Left lung (tissue), 10 donors: ENCODE measurements around the gene SPTSSB. TPM values are rescaled to one million over a fixed set of nuclear protein-coding genes. Genes with fewer than 3 reads are reported as not detected.

Source experiments
- ATAC-seq: fragments of 200-7000 bp; cut with Tn5 transposase; one replicate; pipeline ENCODE4 v1.9.1; 2020; ENCODE audit warnings: moderate library complexity
- DNase-seq, 4 donors: peaks; one replicate each; pipeline ENCODE4 v3.0.0-alpha.2; 2013 to 2020
- H3K27ac ChIP-seq, 2 donors: fragments of 200-600 bp; sonication (generic) in 1 of 2; one replicate each; pipeline versions ENCODE4 v1.5.0 to v1.8.0; 2020 to 2021
- H3K27me3 ChIP-seq, 2 donors: fragments of 200-600 bp; sonication (generic) in 1 of 2; one replicate each; pipeline versions ENCODE4 v1.5.0 to v1.8.0; 2020 to 2021
- H3K36me3 ChIP-seq, 2 donors: fragments of 200-600 bp; sonication (generic) in 1 of 2; one replicate each; pipeline versions ENCODE4 v1.5.0 to v1.8.0; 2020 to 2021
- H3K4me1 ChIP-seq, 2 donors: fragments of 200-600 bp; one replicate each; pipeline ENCODE4 v1.8.0; 2021
- H3K4me3 ChIP-seq, 2 donors: fragments of 200-600 bp; sonication (generic) in 1 of 2; one replicate each; pipeline versions ENCODE4 v1.5.0 to v1.8.0; 2020 to 2021; ENCODE audit warnings: mild to moderate bottlenecking in 1 of 2
- H3K9me3 ChIP-seq, 2 donors: fragments of 200-600 bp; sonication (generic) in 1 of 2; one replicate each; pipeline versions ENCODE4 v1.5.0 to v1.8.0; 2020 to 2021
- intact Hi-C, 2 donors: fragments of 100-400 bp; cut with DNase I; formaldehyde crosslinking; loops; one replicate each; pipeline versions ENCODE4 v1.11.2 to v1.14.2; 2022
- polyA plus RNA-seq, 6 donors: library from polyadenylated mRNA; unstranded; fragments of 120-200 nt; gene quantifications; one replicate each; pipeline ENCODE4 v1.2.1, GENCODE V29; 2013; ENCODE audit not compliant: insufficient read length in 6 of 6
- total RNA-seq, 2 donors: library from RNA; stranded (reverse); fragmentation: NEBNext Ultra II Directional; extraction: Animal tissue kit (Norgen Biotek cat#: 25700); gene quantifications; one replicate each; pipeline ENCODE4 v1.2.1, GENCODE V29; 2021
- TF ChIP-seq, protein P1 (sequence below), 2 donors: fragments of 200-600 bp; sonication (generic) in 1 of 2; IDR thresholded peaks; one replicate each; pipeline versions ENCODE4 v1.5.0 to v1.8.0; 2021; ENCODE audit warnings: antibody characterized with exemption in 2 of 2
- donor health status: DM: no; HTN: yes; CAD: no.
- donor health status: DM: no; HTN: no; CAD: no.

The SPTSSB gene
- total and polyA plus RNA-seq, 8 donors: 1.7 to 17.7 (median 10.9) TPM; not detected in 2

DNA sequence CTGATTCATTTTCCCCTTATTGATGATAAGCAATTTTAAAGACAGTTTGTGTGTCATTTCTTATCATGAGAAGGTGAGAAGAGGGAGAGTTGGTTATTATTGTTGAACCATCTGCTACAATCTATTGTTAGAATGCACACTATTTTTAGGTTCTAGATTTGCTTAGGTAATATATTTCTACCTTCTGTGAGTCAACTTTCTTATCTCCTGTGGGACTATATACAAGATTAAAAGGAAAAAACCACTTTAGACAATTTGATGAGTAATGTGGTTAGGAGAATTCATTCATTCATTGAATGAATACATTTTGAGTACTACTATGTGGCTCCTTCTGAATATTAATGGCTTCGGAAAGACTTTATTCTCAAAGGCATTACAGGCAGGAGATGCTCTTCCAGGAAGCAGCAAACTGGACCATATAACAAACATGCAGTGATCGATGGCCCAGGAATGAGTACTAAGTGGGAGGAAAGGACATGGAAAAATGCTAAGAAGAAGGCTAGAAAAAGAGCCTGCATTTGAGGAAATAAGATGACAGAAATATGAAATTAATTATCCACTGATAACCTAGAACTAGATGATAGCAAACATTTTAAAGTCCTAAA, 22.4 kb downstream of the SPTSSB start:
- Histone ChIP-seq H3K4me1 (no peaks in the 10 kb centered on the region), H3K4me3 (no peak overlapping the region), H3K36me3 (no peaks in the 10 kb centered on the region), H3K9me3 (no peaks in the 10 kb centered on the region), H3K27me3 (peaks cover 0 to 50% of the 10 kb centered on the region in 2 donors), H3K27ac (no peak overlapping the region)
- TF ChIP-seq, protein P1, sequence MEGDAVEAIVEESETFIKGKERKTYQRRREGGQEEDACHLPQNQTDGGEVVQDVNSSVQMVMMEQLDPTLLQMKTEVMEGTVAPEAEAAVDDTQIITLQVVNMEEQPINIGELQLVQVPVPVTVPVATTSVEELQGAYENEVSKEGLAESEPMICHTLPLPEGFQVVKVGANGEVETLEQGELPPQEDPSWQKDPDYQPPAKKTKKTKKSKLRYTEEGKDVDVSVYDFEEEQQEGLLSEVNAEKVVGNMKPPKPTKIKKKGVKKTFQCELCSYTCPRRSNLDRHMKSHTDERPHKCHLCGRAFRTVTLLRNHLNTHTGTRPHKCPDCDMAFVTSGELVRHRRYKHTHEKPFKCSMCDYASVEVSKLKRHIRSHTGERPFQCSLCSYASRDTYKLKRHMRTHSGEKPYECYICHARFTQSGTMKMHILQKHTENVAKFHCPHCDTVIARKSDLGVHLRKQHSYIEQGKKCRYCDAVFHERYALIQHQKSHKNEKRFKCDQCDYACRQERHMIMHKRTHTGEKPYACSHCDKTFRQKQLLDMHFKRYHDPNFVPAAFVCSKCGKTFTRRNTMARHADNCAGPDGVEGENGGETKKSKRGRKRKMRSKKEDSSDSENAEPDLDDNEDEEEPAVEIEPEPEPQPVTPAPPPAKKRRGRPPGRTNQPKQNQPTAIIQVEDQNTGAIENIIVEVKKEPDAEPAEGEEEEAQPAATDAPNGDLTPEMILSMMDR (IDR thresholded peaks at IDR 0.05): no peak
- ATAC-seq (no peak), DNase-seq (no peak)
- intact Hi-C loops: no loop called here

DNA sequence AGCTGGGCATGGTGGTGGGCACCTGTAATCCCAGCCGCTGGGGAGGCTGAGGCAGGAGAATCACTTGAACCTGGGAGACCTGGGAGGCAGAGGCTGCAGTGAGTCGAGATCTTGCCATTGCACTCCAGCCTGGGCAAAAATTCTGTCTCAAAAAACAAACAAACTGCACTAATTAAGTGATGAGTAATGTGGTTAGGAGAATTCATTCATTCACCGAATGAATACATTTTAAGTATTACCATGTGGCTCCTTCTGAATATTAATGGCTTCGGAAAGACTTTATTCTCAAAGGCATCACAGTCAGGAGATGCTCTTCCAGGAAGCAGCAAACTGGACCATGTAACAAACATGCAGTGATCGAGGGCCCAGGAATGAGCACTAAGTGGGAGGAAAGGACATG, 23.6 kb downstream of the SPTSSB start:
- H3K27ac ChIP-seq: no peak overlapping the region
- intact Hi-C loops: no loop called here
- TF ChIP-seq, protein P1 (IDR thresholded peaks at IDR 0.05): no peak
- no peaks in the 10 kb centered on the region for H3K36me3 ChIP-seq
- no peaks in the 10 kb centered on the region for H3K4me1 ChIP-seq
- H3K9me3 ChIP-seq: no peaks in the 10 kb centered on the region
- H3K27me3 ChIP-seq: peaks cover 0 to 40% of the 10 kb centered on the region in 2 donors
- DNase-seq (no peak), ATAC-seq (no peak)
- H3K4me3 ChIP-seq: no peak overlapping the region

DNA sequence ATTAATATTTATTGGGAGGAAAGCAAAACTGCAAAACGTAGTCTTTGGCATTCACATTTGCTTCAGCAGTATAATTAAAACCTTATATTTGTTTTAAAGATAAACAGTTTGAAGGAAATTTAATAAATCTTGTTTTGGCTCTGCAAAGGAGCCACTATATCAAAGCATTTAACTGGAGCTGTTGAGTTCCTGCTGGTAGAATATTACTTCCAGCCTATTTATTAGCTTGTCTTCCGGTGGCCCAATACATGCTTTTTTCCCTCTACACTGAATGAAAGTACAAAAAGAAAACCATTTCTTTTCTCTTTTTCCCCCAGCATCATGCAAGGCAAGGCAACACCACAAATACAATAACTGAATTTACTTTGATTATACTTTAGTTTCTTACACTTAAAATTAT, 26.3 kb downstream of the SPTSSB start:
- H3K36me3 ChIP-seq: no peaks in the 10 kb centered on the region
- H3K27me3 ChIP-seq: peaks cover 0 to 17% of the 10 kb centered on the region in 2 donors
- H3K27ac ChIP-seq: no peak overlapping the region
- intact Hi-C loops: no loop called here
- DNase-seq (no peak), ATAC-seq (no peak)
- no peak overlapping the region for H3K4me3 ChIP-seq
- TF ChIP-seq, protein P1 (IDR thresholded peaks at IDR 0.05): no peak
- no peaks in the 10 kb centered on the region for H3K4me1 ChIP-seq
- H3K9me3 ChIP-seq: no peaks in the 10 kb centered on the region

DNA sequence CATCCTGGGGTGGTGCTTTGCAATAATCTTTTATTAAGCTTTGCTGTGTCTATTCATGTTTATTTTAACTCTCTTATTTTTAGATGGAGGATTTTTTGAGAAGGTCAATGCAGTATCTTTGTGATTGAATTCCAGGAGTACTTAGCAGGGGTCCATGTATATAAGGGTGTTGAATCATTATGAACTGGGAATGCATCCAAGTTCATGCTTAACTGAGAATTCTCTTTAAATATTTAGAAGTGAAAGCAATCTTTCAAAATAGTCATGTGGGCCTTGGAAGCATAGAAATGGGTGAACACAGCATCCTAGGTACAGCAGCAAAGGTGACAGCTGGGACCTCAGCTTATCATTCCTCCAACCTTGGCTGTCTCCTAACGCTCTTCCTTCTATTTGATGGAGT, 27.3 kb downstream of the SPTSSB start:
- no peak for ATAC-seq
- TF ChIP-seq, protein P1 (IDR thresholded peaks at IDR 0.05): no peak
- Histone ChIP-seq H3K9me3 (no peaks in the 10 kb centered on the region), H3K4me3 (no peak overlapping the region), H3K27me3 (peaks cover 0 to 17% of the 10 kb centered on the region in 2 donors), H3K4me1 (no peaks in the 10 kb centered on the region), H3K36me3 (no peaks in the 10 kb centered on the region), H3K27ac (no peak overlapping the region)
- intact Hi-C loops: no loop called here
- DNase-seq: no peak

DNA sequence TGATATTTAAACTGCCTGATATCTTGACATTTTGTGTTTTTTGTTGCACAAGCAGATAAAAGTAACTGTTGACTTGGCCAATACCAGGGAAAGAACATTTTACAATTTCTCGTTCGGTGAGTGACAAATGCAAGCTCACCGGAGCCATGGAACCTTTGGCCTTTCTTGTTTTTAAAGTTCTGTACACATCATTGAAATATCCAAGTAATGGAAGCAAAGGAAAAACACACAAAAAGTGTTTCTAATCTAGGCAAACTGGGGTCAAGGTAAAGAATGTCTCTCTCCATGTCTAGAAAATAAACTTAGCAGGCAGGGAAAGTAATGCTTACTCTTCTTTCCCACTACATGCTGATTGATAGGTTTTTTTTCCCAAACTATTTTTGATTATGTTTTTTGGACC, 27.8 kb downstream of the SPTSSB start:
- no peaks in the 10 kb centered on the region for H3K4me1 ChIP-seq
- no peak overlapping the region for H3K27ac ChIP-seq
- intact Hi-C loops: no loop called here

More for the DNA sequence above, 27.8 kb downstream of the SPTSSB start:
- H3K9me3 ChIP-seq: no peaks in the 10 kb centered on the region
- ATAC-seq: no peak
- TF ChIP-seq, protein P1 (IDR thresholded peaks at IDR 0.05): no peak
- no peaks in the 10 kb centered on the region for H3K36me3 ChIP-seq
- H3K4me3 ChIP-seq: no peak overlapping the region
- peaks cover 0 to 14% of the 10 kb centered on the region in 2 donors for H3K27me3 ChIP-seq
- no peak for DNase-seq
